Measurements from ENCODE around the gene RNF187. TPM values are rescaled to one million over a fixed set of nuclear protein-coding genes. Genes with fewer than 3 reads are reported as not detected.

The RNF187 gene
- total RNA-seq, 1 experiment from 2014 or later, result 137 TPM

- TF ChIP-seq REST (IDR thresholded peaks at IDR 0.05; ENCODE audit: low read depth) (no peak), MAX (IDR thresholded peaks at IDR 0.05) (peak; percentile 93), POLR2A (IDR thresholded peaks at IDR 0.05; ENCODE audit: borderline replicate concordance, extremely low read depth, insufficient read depth, insufficient read length) (peak; percentile 98)
Measured at GRCh38 chr1:228457396-228458176, 29.6 kb upstream of the RNF187 start (continued).

- ATAC-seq (peak; percentile 53), DNase-seq (ENCODE audit: low read depth, low spot score) (peak; percentile 85)
- ChIA-PET CTCF (interaction anchor here (0.8 to 1.3 kb wide), 3 partner anchors 27 to 67 kb away, joined by 3 to 4 read pairs (median 3); no protein-coding TSS in a partner anchor), POLR2A (interaction anchor here (0.7 to 2.3 kb wide), 6 partner anchors 13 to 800 kb away, joined by 3 to 25 read pairs (median 6); partner anchors contain the start of gene RNF187), RAD21 (ENCODE audit: low non-redundant PET in 1 of 2, low total read pairs in 2 of 2, uncharacterized antibody in 2 of 2, unreplicated experiment in 2 of 2) (no interaction called here)
- intact Hi-C loops (cut with micrococcal nuclease), result loop anchor here (1.0 to 10.0 kb wide), 6 partner anchors 26 to 465 kb away; no protein-coding TSS in a partner anchor
- peak overlapping the region; percentile 98 for H3K27ac ChIP-seq (ENCODE audit: low read depth, low read length)
- H3K9me3 ChIP-seq (ENCODE audit: control insufficient read depth in 1 of 2, insufficient read depth in 1 of 2, low read depth in 1 of 2, low read length in 2 of 2), result no peaks in the 10 kb centered on the region
- peaks cover 11 to 33% of the 10 kb centered on the region in 2 experiments; a peak in 3 of 4 replicates for H3K4me1 ChIP-seq (ENCODE audit: control insufficient read depth in 1 of 2, insufficient read depth in 2 of 2, low read length in 2 of 2)
- no peaks in the 10 kb centered on the region for H3K36me3 ChIP-seq (ENCODE audit: control insufficient read depth in 1 of 2, insufficient read depth in 2 of 2, low read length in 2 of 2)
- no peaks in the 10 kb centered on the region for H4K20me1 ChIP-seq (ENCODE audit: insufficient read depth)
- H2AFZ ChIP-seq (ENCODE audit: low read depth, low read length, poor library complexity, severe bottlenecking), result peak overlapping the region; percentile 95
- H3K27me3 ChIP-seq (ENCODE audit: insufficient read depth, low read length), result no peaks in the 10 kb centered on the region
- H3K9me2 ChIP-seq (ENCODE audit: insufficient read depth), result no peaks in the 10 kb centered on the region
- H3K9ac ChIP-seq (ENCODE audit: low read length), result peak overlapping the region; percentile 96
- BruUV-seq (replicated peaks), result no TSS peak
- H3K4me2 ChIP-seq (ENCODE audit: low read length), result peak overlapping the region; percentile 98
- peaks cover 23% of the 10 kb centered on the region for H3K79me2 ChIP-seq (ENCODE audit: insufficient read depth, low read length)
- H3K4me3 ChIP-seq (replicated peaks in 1 of 2; ENCODE audit: low read depth in 1 of 2, low read length in 2 of 2), result peak overlapping the region; percentile 90 to 94
- TF ChIP-seq CEBPB (IDR thresholded peaks at IDR 0.05; ENCODE audit: low read depth) (peak; percentile 85), POLR2AphosphoS5 (IDR thresholded peaks at IDR 0.05; ENCODE audit: low read depth, low read length) (peak; percentile 57), ATF3 (IDR thresholded peaks at IDR 0.05) (no peak), REST (IDR thresholded peaks at IDR 0.05; ENCODE audit: low read depth) (no peak), SIN3A (IDR thresholded peaks at IDR 0.05; ENCODE audit: low read depth) (0 out of 2 replicates have a peak, but pooled peaks have one; percentile 15), YY1 (IDR thresholded peaks at IDR 0.05; ENCODE audit: extremely low read depth, insufficient replicate concordance, low read depth, low read length) (peak; percentile 75), EGR1 (IDR thresholded peaks at IDR 0.05; ENCODE audit: low read depth) (peak; percentile 69; the same call in 1 of the 2 replicates), MAX (IDR thresholded peaks at IDR 0.05) (peak; percentile 72; the same call in 1 of the 2 replicates)
Measured at GRCh38 chr1:228459091-228459993, 27.8 kb upstream of the RNF187 start.

Data from HCT116 (cell line).